Amniotic stem cell (primary cell): Measurements from ENCODE around the gene MED19.
A peak's percentile ranks its signal among the peaks of the same experiment; 100 is the strongest.
"Not testable (repeated sequence)": the region's sequence is repeated elsewhere in the genome, so short reads cannot be mapped to it uniquely, and the experiment has no call there.

Experiments used
- DNase-seq: peaks from one replicate; lab custom pipeline; 2025; lab: John Stamatoyannopoulos, UW

MED19 gene, protein sequence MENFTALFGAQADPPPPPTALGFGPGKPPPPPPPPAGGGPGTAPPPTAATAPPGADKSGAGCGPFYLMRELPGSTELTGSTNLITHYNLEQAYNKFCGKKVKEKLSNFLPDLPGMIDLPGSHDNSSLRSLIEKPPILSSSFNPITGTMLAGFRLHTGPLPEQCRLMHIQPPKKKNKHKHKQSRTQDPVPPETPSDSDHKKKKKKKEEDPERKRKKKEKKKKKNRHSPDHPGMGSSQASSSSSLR

DNA sequence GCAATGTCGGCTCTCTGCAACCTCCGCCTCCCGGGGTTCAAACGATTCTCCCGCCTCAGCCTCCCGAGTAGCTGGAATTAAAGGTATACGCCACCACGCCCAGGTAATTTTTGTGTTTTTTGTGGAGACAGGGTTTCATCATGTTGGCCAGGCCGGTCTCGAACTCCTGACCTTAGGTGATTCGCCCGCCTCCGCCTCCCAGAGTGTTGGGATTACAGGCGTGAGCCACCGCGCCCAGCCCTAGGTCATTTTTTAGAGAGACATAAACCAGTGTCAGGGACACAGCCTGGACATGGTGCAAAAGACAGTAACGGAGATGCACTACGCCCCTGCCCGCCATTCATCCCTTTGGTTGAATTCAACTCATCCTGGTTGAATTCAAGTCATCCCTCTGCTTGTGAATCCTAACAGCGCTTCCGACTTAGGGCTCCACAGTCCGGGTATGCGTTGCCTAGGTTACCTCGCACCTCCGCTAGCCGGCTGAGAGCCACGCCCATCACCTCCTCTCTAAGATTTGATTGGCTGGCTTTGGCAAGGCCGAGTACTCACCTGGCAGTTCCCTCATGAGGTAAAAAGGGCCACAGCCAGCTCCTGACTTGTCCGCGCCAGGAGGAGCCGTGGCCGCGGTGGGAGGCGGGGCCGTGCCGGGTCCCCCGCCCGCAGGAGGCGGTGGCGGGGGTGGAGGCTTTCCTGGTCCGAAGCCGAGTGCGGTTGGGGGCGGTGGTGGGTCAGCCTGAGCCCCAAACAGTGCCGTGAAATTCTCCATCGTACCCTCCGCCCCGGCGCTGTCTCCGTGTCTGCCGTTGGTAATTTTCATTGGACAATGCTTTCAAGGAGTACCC, at the start of gene MED19:
Gene MED19 (minus strand): TSS at position 802 of the 842 bp plus-strand sequence. CDS start 36 bp downstream, at position 766.
- peak; percentile 56 for DNase-seq

DNA sequence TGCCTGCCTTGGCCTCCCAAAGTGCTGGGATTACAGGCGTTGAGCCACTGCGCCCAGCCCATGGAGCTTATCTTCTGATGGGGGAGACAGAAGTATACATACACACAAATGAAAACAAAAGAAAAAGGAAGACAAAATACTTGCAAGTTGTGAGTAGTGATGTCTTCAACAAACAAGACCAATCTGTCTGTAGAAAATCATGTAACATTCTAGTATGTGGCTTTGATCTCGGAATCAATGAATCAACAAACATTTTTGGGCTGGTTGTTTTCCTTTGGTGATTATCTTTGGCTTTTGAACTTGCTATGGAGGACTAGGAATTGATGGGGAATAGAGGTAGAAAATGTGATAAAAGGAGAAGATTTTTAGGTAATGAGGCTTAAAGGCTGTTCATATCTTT, 46.2 kb upstream of the MED19 start:
- no peak for DNase-seq

DNA sequence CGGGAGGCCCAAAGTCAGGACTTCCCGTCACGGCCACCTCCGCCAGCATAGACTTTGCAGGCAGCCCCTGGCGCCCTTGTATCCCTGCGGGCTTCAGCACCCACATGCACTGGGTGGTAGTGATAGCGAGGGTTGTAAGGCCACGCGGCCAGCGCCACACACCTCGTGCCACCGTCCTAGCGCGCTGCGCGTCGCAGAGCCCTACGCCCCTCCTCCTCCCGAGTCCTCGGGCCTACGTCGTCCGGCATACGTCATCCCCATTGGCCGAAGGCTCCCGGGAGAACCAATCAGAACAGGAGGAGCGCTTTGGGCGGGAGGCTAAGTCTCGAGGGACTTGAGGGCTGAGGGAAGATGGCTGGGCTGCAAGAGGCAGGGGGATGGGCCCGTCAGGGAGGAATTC, 40.9 kb upstream of the MED19 start:
- no peak for DNase-seq

DNA sequence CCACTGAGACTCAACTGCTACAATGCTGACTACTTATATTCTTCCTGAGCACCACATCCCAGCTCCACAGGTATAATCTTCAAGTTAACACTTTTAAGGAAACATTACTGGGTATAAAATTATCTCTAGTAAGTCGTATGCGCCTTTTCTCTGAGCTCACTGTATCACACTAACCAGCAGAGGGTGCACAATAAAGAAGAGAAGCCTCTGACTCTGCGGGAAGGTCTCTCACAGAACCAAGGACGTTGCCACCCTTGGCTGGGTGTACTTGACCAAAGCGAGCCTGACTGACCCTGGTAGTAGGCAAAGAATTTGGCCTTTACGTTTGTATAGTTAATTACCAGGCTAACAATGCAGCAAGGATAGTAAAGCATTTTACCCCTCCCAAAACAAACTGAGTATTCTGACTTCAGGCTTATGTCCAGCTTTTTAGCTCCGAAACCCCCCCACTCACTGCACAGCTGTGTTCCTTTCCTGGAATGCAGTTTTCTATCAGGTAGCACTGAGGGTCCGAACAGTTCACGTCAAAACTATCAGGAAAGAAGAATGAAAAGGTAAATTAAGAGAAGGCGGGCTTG, 39.8 kb upstream of the MED19 start, which contains the start of gene BTBD18:
Gene BTBD18 (minus strand): TSS at position 144 of the 578 bp plus-strand sequence. CDS start 631 bp downstream, outside the sequence.
- no peak for DNase-seq

DNA sequence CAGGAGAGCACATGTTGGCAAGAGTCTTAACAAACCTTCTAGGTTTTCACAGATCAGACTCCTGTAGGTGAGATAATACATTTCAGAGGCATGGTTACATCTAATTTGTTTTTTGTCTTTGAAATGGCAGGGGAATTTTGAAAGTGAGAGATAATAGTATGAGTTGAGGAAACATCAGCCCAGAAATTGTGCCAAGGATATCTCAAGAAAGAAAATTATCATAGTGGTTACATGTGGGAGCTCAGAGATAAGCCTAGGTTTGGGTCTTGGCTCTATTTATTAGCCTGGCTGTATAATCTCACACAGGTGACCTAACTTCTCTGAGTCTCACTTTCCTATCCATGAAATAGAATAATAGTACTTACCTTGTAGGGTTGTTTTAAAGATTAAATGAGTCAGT, 39.2 kb upstream of the MED19 start:
- DNase-seq = no peak

DNA sequence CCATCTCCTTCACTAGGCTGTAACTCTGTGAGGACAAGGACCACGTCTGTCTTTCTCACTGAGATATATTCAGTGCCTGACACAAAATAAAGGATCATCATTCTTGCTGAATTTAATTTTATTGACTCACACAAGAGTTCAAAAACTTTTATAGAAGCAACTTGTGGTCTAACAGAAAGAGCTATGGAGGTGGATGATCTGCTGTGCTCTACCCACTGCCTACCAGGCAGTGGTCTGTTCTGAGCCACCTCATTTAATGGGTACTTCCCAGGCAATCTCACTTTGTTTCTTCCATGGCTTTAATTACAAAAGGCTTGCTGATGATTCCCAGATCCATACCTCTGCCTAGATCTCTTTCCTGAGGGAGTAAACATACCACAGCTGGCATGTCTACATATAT, 34.9 kb upstream of the MED19 start:
- no peak for DNase-seq

DNA sequence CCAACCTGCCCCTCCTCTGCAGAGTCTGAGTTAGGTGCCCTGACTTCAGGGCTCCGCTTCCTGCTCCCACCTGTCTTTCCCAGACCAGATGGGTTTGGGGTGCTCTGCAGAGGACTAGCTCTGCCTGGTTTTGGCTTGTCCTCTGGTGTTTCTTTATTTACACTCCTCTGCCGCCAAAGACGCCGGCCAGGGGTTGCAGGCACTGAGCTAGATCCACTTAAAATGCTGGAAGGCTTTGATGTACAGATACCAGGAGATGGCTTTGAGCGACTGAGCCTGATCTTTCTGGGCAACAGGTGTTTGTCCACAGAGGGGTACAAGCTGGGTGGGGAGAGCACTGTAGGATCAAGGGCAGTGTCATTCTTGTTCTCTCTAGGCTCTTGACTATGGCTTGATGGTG, 33.2 kb upstream of the MED19 start:
- no peak for DNase-seq

DNA sequence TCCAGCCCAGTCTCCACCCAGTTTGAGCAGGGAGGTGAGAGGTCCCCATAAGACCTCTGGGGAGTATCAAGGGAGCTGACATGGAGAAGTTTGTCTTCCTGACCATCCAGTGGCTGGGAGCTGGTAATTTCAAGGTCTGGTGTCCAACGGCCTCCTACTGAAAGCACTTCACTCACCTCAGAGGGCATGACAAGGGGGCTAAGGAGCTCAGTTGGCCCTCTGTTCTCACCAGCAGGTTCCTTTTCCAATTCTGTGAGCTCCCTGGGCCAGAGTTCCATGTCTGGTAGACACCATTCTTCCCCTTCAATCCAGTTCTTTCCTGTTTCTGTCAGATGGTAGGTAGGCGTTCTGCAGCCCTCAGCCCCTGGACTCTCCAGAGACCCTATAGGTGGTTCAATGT, 32.3 kb upstream of the MED19 start:
- no peak for DNase-seq

DNA sequence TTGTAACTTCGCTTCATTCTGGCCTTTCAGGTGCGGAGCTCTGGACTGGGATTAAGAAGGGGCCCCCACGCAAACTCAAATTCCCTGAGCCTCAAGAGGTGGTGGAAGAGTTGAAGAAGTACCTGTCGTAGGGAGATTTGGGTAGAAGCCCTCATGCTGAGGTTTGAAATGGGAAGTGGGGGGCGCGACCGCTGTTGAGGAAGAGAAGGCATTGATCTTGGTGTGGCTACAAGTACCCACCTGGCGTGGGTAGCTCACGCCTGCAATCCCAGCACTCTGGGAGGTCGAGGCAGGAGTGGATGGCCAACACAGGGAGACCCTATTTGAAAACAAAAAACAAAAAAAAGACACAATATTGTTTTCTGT, 30.1 kb upstream of the MED19 start:
- DNase-seq = no peak

DNA sequence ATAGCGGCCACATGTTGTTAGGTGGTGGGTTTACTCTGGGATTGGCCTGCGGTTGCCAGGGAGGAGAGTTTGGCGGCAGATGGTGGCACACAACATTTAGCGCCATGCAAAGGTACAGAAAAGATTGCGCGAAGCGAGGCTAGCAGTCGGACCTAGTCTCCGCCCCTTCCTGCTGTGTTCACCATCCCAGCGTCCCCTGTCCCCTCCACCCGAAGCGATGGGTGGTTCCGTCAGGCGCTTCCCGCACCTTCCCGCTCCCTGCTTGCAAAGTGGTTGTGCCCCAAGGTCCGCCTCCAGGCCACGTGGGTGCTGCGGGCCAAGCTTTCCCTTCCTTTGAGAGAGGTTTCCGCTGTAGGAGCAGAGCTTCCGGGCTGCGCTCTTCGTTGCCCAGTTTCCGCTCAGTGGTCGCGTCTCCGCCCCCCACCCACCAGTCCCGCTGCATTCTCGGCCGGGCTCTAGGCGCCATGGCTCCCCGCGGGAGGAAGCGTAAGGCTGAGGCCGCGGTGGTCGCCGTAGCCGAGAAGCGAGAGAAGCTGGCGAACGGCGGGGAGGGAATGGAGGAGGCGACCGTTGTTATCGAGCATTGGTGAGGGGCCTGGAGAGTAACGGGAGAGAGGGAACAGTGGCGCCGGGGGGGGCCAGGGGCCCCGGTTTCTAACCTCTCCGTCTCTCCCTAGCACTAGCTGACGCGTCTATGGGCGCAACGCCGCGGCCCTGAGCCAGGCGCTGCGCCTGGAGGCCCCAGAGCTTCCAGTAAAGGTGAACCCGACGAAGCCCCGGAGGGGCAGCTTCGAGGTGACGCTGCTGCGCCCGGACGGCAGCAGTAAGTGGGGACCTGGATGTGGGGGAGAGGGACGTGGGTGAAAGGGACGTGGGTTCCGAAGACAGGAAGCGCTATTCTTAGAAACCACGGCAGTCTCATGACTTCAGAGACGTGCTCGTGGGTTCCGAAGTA, 29.4 kb upstream of the MED19 start, which contains the start of gene SELENOH:
Gene SELENOH (plus strand): TSS at position 360 of the 955 bp plus-strand sequence. CDS start 105 bp downstream, at position 465.
- peak; percentile 92 for DNase-seq

DNA sequence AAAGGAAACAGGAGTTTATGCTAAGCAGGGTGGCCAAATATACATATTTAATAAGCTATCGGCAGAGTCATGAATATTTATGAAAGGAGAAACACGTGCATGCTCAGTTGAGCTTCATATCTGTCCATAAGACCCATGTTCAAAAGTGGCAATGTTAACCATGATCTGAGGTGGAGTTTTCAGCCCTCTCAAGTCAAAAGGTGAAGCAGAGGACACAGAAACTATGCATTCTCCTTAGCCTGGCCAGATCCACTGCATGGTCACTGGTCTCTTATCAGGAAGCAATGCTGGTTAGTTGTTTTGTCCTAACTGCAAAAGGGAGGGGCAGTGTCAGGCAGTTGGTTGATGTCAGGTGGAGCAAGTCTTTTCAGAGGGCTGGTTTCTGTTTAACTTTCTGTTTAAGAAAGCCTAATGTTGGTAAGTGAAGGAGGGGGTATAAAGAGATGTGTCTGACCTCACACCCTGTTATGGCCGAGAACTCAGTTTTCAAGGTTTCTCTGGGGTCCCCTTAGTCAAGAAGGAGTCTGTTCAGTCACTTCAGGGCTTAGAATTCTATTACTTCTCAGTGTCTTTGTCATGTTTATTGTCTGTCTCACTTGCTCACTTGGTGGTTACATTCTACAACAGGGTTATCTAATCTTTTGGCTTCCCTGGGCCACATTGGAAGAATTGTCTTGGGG, 23.7 kb upstream of the MED19 start:
- no peak for DNase-seq

DNA sequence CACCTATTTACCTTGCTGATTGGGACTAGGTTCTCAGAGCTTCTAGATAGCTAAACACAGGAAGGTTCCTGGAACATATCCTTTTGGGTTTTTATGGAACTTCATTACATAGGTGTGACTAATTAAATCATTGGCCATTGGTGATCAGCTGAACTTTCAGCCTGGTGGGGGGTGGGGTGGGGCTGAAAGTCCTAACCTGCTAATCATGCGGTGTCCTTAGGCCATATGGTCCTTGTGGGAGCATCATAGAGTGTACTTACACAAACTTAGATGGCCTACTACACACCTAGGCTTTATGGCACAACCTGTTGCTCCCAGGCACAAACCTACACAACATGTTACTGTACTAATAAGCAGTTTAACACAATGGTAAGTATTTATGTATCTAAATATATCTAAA, 20.6 kb upstream of the MED19 start:
- no peak for DNase-seq

DNA sequence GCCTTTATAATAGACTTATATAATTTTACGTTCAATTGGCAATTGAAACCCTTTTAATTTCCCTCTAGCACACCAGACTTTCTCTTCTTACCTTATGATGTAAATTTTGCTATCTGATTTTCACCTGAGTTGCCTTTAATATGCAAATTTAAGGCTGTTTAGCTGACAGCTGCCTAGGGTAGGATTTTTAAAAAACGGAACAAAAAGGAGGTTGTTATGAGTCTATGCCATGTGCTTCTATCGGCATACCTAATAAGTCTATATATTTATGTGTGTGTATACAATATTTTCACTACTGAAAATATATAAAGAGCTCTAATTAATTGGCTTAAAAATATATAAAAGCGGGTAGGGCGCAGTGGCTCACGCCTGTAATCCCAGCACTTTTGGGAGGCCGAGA, 17.5 kb upstream of the MED19 start:
- DNase-seq = no peak

DNA sequence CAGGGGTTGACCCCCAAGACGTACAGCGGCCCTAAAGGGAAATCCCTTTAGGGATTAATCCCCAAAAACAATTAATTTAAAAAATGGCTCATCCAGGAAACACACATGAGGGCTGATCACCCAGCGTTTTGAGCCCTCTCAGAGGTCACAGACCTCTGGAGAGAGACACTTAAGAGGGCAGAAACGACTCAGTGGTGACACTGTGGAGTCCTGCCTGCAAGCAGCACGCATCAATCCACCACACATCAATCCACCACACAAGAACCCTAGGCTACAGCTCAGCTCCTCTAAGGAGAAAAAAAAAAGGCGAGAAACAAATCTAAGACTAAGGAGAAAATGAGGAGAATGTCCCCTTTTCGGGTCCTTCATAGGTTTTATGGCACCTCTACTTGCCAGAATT, 16.8 kb upstream of the MED19 start:
- no peak for DNase-seq

DNA sequence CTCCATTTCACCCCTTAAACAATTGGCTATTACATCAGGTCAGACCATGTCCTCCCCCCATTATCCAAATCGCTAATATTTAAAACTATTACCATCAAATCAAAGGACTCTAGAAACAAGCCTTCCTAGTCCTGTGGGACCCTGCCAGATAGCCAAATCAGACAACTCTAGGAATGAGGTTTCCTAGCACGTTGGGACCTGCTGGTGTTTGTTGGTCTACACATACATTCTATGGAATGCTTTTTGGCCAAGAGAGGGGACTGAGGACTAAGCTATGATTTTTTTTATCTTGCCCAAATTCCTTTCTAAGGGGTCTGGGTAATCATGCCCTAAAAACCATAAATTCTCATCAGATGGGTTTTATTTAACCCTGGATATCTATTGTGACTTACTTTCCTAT, 15.2 kb upstream of the MED19 start:
- DNase-seq = no peak

DNA sequence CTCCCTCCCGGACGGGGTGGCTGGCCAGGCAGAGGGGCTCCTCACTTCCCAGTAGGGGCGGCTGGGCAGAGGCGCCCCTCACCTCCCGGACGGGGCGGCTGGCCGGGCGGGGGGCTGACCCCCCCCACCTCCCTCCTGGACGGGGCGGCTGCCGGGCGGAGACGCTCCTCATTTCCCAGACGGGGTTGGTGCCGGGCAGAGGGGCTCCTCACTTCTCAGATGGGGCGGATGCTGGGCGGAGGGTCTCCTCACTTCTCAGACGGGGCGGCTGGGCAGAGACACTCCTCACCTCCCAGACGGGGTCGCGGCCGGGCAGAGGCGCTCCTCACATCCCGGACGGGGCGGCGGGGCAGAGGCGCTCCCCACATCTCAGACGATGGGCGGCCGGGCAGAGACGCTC, 4.7 kb upstream of the MED19 start:
- not testable (repeated sequence) for DNase-seq

DNA sequence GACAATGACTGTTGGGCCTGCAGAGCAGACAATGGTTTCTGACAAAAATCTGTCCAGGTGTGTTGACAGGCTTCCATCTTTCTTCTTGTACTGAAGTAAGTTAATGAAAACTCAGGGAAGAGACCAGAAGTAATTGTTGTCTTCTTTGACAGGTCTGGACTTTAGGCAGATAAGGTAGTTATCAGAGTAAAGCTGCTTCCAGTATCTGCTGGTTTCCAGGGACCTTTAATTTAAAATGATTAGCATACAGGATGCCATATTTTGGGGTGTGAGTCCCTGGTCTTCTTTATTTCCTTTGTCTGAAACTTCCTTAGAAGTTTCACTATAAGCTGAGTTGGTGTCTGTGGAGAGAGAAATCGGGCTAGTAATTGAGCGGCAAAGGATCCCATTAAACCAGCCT, 1.8 kb upstream of the MED19 start:
- no peak for DNase-seq

DNA sequence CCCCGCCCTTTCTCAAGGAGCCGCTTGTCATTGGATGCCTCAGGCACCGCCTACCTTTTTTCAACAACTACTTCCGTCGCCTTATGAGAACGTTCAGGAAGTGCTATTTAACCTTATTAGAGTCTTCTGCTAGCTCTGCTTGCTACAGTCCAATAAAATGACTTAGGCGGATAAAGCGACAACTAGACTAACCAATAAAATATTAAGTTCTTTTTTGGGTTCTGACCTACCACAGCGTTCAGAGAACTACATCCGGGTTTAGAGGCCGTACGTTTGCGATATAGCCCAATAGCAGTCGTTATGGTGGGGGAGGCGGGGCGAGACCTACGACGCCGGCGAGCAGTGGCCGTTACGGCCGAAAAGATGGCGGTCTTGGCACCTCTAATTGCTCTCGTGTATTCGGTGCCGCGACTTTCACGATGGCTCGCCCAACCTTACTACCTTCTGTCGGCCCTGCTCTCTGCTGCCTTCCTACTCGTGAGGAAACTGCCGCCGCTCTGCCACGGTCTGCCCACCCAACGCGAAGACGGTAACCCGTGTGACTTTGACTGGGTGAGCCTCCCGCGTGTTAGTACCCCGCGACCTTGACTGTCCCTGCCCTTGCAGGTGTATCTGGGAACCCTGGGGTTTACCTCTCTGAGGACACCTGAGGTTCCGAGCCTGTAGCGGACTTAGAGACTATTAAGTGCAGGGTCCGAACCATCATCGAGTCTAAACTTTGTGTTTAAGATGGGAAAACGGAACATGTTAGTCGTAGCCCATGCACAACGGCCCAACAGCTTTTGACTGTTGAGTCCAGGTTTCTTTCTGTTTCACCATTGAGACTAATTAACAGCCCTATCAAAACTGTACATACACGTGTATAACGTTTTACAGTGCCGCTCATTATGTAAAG, 488 bp upstream of the MED19 start, which contains the start of gene TMX2:
Gene TMX2 (plus strand): TSS at position 338 of the 895 bp plus-strand sequence. CDS start 26 bp downstream, at position 364.
- DNase-seq = peak; percentile 100

DNA sequence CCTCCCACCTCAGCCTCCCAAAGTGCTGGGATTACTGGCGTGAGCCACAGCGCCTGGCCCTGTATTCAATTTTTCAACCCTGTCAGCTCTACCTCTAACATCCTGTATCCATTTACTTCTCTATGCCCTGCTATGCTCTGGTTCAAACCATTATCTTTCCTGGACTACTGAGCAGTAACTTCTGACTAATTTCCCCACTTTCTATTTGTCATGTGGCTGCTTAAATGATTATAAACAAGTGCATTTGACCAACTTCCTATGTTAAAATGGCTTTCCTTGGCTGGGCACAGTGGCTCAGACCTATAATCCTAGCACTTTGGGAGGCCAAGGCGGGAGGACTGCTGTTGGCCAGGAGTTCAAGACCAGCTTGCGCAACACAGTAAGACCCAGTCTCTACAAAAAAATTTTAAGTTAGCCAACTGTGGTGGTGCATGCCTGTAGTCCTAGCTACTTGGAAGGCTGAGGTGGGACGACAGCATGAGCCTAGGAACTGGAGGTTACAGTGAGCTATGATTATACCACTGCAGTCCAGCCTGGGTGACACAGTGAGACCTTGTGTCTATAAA, 2.1 kb downstream of the MED19 start:
- no peak for DNase-seq

DNA sequence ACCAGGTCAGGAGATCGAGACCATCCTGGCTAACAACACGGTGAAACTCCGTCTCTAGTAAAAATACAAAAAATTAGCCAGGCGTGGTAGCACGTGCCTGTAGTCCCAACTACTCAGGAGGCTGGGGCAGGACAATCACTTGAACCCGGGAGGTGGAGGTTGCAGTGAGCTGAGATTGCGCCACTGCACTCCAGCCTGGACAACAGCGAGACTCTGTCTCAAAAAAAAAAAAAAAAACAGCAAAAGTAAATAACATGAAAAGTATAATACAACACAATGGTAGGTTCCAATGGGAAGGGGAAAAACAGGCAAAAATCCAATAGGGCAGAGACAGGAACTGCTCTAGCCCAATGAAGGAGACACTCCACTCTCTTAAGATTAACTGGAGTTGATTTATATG, 6.6 kb downstream of the MED19 start:
- not testable (repeated sequence) for DNase-seq
